Fibroblast of peridontal ligament (primary cell): ENCODE measurements around the gene ZFYVE21.
"Not testable (repeated sequence)": the region's sequence is repeated elsewhere in the genome, so short reads cannot be mapped to it uniquely, and the experiment has no call there.

Experiments
- DNase-seq: peaks from one replicate; pipeline ENCODE4 v3.0.0-alpha.2; 2010; ENCODE audit errors: extremely low read depth

ZFYVE21 gene

DNA sequence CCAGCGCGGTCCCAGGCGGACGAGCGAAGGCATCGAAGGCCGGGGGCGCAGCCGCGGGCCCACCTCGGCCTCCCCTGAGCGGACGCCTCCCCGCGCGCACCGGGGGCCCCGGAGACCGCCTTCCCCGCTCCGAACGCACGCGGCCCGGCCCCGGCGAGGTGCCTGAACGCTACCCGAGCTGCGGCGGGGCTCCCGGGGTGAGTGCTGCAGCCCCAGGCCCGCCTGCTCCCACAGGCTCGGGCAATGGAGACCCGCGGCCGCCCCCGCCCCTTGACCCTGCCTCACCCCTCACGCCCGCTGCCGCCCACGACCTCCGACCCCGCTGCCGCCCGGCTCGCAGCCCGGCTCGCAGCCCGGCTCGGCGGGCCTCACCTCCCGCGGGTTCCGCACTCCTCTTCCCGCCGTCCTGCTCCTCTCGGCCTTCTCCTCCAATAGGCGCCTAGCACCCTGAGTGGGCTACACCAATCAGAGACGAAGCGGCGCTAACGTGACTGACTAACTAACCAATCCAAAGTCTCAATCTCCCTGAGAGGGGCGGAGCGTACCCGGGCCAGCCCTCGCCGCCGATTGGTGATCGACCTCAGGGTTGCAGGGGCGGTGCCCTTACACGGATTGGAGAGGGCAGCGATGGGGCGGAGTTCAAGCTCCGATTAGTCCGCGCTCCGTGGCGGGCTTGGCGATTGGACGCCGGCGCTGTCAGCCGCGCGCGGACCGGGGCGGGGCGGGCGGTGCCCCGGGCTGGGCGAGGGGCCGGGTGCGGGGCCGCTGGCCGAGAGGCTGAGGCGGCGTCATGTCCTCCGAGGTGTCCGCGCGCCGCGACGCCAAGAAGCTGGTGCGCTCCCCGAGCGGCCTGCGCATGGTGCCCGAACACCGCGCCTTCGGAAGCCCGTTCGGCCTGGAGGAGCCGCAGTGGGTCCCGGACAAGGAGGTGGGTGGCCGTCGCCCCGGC, at the start of gene ZFYVE21, which contains the start of gene XRCC3:
TSS of gene ZFYVE21 (plus strand) at position 759 of the 949 bp plus-strand sequence. CDS start at position 791, 32 bp downstream.
TSS of gene XRCC3 (minus strand) at position 400 of the 949 bp plus-strand sequence. CDS start 4,364 bp downstream, outside the sequence.
- DNase-seq = peak; percentile 99

GRCh38 chr14:103667671-103668070, 47.9 kb upstream of the ZFYVE21 start:
- no peak for DNase-seq

DNA sequence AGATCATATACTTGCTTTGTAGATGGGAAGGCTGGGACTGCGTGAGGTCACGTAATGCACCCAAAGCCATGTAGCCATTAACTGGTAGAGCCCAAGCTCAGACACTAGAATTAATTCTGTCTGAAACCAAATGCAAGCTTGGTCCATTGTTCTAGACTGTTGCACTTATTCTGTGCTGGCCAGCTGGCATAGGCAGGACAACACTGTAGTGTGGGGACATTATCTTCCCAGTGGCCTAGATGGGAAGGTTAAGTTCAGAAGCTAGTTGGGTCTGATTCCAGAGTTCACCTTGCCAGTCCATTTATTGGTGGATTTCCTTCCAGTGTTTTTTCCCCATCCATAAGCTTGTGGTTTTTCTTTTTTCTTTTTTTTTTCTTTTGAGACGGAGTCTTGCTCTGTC, 47.5 kb upstream of the ZFYVE21 start:
- DNase-seq = no peak

GRCh38 chr14:103669370-103669769, 46.2 kb upstream of the ZFYVE21 start:
- no peak for DNase-seq

DNA sequence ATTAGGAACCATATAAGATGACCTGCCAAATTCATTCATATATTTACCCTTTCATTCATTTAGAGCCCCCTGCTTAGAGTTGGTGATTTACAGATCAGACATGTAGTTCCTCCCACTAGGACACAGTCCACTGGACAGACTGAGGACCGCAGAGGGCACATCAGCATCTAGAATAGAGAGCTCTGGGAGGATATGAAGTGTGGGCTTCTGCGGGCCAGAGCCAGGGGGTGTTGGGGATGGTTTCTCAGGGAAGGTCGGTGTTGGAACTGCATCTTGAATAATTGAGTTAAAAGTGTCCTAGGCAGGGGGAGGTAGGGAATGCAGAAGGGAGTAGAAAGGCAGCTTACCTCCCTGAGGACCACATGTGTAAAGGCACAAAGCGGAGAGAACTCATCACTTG, 43.7 kb upstream of the ZFYVE21 start:
- no peak for DNase-seq

DNA sequence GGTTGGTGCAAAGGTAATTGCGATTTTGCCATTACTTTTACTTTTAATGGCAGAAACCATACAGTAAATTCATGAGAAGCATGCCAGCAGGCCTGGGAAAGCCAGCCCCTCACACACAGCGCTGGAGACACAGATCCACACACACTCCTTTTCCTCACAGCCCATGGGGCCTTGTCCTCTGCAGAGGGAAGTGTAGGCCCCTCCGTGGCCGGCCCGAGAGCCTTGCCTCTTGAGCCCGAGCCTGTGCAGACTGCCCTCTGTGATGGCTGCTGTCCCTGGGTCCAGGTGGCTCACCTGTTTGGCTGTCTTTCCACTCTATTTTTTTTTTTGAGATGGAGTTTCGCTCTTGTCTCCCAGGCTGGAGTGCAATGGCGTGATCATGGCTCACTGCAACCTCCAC, 39.7 kb upstream of the ZFYVE21 start:
- no peak for DNase-seq

DNA sequence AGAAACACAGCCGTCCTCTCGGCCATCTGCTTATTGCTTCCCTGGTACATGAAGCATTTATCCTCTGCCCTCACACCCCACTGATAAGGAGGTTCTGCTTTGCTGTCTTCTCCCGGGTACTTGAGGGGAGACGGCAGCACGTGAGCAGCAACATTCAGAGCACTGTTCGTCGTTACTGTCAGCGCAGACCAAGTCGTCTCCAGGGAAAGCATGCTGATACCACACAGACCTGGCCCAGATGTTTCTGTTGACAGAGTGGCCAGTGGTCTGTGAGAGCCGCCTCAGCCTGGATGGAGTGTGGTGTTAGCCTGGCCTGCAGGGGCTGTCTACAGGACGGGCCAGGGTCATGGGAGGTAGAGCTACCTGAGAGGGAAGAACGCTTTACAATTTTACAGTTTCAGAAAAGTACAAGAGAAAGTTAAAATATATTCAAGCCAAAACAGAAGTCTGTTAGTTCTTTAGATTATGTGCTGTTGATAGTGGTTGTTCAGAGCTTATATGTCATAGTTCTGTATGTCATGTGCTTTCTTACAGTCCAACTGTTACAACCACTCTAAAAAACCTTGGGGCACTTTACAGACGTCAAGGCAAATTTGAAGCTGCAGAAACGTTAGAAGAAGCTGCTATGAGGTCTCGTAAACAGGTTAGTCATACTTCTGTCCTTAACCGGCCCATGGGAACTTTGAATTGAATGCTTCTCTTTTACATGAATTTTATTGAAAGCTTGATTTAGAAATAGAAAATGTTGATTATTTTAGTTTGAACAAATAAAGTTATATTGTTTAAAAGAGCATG, 38.5 kb upstream of the ZFYVE21 start:
- DNase-seq = no peak

- peak; percentile 18 for DNase-seq
Observed at GRCh38 chr14:103679351-103679750, 36.3 kb upstream of the ZFYVE21 start.

DNA sequence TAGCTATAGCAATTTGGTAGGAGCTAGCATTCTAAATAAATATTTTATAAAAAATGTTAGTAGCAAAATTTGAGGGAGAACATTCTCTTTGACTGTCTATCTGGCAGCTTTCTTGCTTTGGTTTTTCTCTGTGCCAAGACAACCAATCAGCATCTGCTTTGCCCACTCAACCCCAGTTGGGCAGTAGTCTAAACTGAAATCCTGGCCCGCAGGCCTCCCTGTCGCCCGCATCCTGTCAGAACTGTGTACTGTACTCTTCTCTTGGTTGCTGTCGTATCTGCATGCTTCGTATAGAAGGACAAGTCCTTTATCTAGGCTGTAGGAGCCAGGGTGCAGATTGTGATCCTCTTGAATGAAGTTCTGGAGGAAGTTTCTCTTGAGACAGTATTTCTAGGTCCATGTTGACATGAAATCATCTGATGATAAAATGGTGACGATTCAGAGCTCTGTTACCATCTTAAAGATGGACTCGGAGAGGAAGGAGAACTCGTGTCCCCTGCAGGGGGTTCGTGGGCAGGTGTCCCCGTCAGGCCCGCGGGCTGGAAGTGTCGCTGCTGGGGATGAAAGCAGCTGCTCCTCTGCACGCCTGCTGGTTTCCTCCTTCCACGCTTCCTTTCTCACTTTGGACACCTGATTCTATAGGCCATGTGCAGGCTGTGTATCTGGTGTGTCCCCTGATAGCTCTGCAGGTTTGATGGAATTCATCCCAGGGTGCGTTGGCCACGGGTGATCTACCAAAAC, 34.9 kb upstream of the ZFYVE21 start:
- DNase-seq = no peak

DNA sequence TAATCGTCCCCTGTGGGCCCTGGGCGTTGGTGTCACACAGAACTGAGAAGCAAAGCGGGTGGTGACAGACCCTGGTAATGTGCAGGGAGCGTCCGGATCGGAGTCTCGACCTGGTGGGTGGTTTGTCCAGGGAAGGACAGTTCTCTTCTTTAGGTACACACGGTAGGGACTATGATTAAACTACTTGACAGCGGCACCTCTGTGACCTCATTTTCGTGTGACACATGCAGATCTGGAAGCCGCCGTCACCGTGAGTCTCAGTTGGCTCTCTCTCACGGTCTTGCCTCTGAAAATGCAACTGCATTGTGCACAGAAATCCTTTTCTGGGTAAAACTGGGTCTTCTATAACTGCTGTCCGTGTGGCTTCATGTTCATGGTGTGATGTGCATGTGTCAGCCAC, 32.5 kb upstream of the ZFYVE21 start:
- no peak for DNase-seq

DNA sequence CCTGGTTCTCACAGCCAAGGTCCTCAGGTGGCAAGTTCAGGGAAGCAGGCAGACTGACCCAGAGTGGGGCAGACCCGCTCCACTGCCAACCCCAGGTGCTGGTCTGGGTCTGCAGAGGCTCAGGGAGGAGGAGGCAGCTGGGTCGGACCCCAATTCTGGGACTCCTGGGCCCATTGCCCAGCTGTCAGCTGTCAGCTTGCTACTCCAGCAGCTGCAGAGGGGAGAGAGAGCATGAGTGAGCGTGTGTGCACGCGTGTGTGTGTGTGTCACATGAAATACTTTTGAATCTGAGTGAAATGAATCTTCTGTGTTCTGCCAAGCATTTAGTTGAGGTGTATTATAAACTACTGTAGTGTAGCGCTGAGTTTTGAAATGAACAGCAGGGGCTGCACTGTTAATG, 31.1 kb upstream of the ZFYVE21 start:
- no peak for DNase-seq

GRCh38 chr14:103684871-103685270, 30.7 kb upstream of the ZFYVE21 start:
- no peak for DNase-seq

GRCh38 chr14:103685276-103686211, 30.1 kb upstream of the ZFYVE21 start:
- DNase-seq = no peak

GRCh38 chr14:103686831-103687485, 28.7 kb upstream of the ZFYVE21 start:
- DNase-seq = no peak

DNA sequence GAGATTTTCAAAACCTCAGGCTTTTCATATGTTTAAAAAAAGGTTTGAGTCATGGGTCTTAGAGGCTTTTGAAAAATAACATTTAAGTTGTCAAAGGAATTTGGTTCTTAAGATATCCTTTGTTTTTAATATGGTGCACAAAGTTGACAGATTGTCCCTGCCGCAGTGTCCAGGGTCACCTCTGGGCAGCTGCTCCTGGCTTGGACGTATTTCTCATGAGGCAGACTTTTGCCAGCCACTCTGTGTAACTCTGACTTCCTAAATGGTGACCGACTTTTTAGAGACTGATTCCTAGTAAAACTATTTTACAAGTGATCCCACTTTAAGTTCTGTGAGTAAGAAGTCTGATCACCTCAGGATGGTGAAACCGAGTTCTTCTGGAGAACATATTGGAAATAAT, 27.9 kb upstream of the ZFYVE21 start:
- no peak for DNase-seq

GRCh38 chr14:103688441-103688840, 27.2 kb upstream of the ZFYVE21 start:
- no peak for DNase-seq

DNA sequence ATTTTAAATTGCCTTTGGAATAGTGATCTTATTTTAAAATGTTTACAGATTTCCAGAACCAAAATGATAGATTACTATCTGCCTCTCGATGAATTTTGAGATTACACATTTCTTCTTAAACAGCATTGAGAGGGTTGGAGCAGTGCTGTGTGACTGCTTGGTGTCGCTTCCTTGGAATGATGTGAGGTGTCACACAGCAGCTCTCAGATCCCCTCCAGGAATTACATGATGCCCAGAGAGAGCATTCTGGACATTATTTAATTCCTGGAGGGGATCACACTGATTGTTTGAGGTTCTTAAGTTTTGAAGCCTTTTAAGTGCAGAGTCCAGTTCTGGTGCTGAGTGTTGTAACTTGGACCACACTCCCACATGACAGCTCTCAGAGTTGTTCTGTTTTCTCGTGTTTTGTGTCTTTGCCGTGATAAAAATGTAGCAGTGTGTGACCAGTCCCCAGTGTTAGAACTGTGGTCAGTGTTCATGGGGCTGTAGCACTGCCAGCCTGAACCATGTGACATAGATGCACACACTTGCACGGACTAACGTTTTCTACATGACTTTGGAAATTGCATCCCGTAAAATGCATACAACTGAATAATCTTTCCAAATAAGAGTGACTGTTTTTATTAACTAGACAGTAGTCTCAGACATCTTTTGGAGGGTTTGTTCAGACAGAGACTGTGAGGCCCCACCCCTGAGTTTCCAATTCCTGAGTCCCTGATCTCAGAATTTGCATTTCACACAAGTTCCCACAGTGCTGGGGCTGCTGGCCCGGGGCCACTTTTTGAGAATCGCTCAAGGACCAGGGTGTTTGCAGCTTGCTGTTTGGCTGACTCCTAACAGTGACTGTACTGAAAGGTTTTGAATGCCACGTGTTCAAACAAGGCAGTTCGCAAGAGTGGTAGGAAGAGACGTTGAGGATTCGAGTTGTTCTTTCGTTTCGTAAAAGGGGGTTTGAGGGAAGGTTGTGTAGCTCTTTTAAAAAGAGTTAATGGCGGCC, 26.4 kb upstream of the ZFYVE21 start:
- no peak for DNase-seq

GRCh38 chr14:103690332-103690731, 25.3 kb upstream of the ZFYVE21 start:
- no peak for DNase-seq

DNA sequence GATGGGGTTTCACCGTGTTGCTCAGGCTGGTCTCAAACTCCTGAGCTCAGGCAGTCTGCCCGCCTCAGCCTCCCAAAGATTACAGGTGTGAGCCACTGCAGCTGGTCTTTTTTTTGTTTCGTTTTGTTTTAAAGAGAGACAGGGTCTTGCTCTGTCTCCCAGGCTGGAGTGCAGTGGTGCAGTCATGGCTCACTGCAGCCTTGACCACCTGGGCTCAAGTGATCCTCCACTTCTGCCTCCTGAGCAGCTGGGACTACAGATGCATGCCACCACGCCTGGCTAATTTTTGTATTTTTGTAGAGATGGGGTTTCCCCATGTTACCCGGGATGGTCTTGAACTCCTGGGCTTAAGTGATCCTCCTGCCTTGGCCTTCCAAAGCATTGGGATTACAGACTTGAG, 24.0 kb upstream of the ZFYVE21 start:
- not testable (repeated sequence) for DNase-seq
